CD4-positive, alpha-beta T cell treated with Interferon alpha-2 for 1 hour (primary cell): Measurements from ENCODE around the gene MTHFSD.

Experiments used
- DNase-seq, 2 donors: peaks; one replicate each; pipeline ENCODE4 v3.0.0-alpha.2; 2020 to 2022

Gene MTHFSD

GRCh38 chr16:86511317-86512161 is 43.5 kb downstream of the MTHFSD start:
- no peak for DNase-seq

- DNase-seq: no peak
Measured at GRCh38 chr16:86510465-86511261, 44.4 kb downstream of the MTHFSD start, which contains the start of gene FOXF1. TSS of gene FOXF1 (plus strand) at chr16:86510527. CDS start at chr16:86510570, 43 bp downstream.

DNA sequence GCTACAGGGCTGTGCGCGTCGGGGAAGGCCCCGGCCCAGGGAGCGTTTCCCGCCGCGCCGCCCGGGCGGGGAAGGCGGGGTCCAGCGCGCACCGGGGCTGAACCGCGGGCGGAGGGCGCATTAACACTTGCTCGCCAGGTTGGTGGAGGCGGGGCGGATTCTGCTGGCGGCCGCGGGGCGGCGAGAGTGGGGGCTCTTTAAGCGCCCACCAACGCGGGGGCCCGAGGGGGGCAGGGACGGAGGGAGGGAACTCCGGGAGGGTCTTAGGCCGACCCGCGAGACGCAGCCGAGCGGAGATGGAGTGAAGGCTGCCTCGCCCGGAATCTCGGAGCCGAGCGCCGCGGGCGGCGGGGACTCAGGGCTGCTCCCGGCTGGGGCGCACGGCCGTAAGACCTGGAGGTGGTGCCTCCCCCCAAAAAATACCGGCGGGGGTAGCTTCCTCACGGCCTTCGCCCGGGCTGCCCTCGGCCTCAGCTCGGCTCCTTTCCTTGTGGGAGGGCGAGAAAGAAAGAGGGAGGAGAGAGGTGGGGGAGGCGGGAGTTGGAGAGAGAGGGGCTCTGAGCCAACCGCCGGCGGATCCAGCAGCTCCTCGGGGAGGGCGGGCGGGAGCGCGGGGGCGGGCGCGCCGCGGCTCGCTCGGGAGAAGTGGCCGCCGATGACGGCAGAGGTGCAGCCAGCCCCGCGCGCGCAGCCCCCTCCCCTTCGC is 45.1 kb downstream of the MTHFSD start:
- DNase-seq: no peak

DNA sequence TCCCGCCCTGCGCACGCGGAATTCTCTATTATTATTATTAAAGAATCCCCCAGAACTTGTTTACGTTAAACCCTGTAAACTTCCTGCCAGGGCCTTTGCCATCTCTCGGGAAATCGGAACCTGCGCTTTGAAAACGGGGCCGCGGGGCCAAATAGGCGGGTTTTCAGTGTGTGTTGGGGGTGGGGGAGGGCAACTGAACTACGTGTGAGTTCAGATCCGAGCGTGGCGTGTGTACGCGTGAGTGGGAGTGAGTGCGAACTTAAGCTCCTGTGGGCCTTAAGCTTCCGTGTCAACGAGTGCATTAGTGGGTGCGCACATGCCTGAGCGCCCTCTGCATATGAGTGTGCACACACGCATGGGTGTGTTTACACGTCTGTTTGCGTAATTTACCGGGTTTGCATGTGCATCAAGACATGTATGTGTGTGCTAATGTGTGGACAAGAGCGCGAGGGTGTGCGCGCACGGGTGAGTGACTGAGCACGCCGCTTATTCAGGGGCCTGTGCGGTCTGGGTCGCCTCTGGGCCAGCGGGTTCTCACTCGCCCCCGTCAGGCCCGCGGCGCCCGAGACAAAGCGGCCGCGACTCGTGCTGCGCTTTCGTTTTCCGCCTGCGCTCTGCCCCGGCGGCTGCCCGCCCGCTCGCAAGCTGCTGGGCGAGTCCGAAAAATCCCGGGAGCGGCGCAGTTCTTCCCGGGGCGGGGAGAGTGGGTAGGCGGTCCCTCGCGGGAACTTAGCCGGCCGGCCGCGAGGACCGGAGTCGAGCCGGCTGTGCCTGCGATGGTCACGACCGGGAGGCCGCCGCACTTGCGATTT is 45.9 kb downstream of the MTHFSD start:
- no peak for DNase-seq

DNA sequence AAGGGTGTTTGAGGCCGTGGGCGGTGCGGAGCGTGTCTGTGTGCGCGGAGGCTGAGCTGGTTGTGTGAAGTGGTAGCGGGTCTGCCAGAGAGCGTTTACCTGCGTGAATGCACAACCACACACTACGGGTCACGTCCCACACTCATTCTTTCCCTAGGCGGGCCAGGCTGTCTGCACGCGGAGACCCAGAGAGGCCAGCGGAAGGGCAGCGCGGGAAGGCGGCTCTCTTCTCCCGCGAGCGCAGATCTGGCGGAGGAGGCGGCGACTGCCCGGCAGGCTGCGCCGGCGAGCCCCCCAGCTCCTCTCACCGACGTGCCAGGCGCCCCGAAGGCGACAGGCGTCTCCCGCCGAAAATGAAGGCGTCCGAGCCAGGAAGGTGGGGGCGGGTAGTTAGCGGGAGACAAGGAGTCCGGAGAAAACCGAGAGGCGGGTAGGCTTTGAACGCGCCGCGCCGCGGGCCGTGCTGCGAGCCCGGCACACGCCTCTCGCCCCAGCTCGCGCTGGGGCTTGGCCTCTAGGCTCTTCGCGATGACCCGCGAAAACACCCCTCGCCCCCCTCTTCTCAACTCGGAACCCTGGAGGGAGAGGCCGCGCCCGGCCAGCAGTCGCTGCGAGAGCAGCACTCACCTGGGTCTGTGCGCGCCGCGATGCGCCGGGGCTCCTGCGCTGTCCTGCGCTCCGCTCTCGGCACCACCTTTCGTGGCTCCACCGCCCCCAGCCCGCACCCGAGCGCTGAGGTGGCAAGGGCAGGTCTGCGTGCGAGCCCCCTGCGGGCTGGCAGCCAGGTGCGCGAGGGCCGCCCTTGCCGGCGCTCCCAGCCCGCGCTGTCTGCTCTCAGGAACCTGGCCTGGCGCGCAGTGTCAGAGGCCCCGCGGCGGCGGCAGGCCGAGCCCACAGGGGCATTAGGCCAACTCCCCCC is 46.7 kb downstream of the MTHFSD start:
- no peak for DNase-seq

- no peak for DNase-seq
Measured at GRCh38 chr16:86507173-86508027, 47.6 kb downstream of the MTHFSD start.

GRCh38 chr16:86505899-86506864 is 48.9 kb downstream of the MTHFSD start:
- DNase-seq: no peak

DNA sequence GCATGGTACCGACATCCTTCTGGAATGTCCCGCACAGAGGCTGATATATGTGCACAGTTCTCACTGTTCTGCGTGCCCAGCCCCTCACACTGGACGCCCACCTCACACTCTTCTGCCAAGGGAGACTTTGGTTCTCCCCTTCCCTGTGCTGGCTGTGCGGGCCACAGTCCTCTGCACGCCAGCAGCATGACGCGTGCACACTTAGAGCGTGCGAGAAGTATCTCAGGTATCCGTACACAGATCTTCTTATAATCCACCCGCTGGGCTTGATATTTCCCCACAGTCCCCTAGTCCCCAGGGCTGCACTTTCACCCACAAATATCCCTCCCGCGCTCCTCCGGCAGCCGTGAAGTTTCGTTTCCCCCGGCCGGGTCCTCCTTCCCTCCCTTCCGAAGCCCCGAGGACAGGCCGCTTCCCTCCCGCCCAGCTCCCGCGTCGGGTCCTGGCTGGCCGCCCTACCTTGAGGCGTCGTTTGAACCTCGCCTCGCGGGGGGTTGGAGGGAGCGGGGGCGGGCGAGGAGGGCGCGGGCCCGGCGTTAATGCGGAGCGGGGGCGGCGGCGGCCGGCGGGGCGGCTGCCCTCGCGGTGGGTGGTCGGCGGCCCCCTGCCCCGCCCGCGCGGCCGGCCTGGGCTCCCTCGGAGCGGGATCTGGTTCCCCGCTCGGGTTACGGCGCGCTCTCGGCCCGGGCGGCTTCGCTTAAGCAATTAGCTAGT is 49.7 kb downstream of the MTHFSD start:
- DNase-seq: no peak

DNA sequence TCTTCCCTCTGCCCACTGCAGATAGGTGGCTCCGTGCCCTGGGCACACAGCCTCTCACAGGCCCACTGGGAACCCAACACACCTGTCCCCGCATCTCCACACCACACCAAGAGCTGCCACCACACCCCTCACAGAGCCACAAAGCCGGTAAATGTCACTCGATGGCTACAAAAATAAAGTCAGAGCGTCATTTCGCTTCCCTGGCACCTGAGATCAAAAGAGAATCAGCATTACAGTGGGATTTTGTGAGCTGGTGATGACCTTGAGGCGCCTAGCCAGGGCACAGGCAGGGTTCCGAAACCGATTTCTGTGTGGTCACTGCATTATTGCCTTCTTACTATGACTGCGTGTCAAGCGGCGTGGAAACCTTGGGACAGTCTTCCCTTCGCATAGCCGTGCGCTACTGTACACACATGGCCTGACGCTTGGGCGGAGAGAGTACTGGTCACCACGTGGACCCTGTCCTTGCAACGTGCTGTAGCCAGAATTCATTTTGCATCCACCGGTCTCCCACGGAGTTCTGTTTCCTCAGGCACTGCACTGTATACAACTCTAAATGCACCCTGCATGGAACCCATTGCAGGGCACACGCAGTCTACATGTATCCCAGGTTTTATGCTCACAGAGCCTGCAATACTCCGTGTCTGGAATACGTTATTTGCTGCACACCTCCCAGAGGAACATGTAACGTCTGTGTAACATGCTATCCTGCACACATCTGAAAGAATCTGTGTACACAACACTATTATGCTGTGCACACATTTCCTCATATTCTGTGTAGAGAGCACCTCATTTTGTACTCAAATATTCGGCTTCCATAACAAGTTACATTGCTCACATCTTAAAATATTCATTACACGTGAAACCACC is 50.5 kb downstream of the MTHFSD start:
- DNase-seq: no peak

- DNase-seq: no peak
Measured at GRCh38 chr16:86503830-86504229, 51.2 kb downstream of the MTHFSD start.

GRCh38 chr16:86502856-86503748 is 51.9 kb downstream of the MTHFSD start:
- DNase-seq: no peak

DNA sequence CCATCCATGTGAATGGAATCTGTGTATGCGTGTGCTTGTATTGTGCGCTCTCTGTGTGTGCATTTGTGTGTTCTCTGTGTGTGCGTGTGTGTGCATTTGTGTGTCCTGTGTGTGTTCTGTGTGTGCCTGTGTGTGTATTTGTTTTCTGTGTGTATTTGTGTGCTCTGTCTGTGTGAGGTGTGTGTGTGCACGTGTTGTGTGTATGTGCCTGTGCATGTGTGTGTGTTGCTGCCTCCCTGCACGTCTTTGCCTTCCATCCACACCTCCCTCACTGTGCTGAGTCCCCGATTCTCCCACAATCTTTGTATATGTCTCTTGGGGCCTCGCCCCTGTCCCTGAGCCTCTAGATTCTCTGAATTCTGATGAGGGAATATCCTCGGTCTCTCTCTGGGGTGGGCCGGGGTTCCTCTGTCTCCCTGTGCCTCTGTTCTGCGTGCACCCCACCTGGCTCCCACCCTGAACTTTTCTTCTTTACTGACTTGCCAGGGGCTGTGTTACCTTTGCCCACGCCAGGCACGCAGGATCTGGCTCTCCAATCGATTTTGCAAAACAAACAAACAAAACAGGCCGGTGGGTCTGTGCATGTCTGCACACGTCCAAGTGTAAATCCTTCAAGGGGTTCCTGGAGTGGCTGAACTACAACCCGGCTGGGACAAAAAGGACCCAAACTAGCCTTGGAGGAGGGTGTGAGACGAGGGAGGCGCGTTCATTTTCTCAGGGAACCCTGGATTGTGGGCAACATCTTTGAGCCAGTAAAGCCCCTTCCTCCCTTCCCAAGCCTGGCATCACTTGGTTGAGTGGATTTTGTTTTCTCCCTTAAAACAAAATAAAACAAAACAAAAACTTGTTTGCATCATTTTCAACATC is 52.8 kb downstream of the MTHFSD start:
- no peak for DNase-seq

DNA sequence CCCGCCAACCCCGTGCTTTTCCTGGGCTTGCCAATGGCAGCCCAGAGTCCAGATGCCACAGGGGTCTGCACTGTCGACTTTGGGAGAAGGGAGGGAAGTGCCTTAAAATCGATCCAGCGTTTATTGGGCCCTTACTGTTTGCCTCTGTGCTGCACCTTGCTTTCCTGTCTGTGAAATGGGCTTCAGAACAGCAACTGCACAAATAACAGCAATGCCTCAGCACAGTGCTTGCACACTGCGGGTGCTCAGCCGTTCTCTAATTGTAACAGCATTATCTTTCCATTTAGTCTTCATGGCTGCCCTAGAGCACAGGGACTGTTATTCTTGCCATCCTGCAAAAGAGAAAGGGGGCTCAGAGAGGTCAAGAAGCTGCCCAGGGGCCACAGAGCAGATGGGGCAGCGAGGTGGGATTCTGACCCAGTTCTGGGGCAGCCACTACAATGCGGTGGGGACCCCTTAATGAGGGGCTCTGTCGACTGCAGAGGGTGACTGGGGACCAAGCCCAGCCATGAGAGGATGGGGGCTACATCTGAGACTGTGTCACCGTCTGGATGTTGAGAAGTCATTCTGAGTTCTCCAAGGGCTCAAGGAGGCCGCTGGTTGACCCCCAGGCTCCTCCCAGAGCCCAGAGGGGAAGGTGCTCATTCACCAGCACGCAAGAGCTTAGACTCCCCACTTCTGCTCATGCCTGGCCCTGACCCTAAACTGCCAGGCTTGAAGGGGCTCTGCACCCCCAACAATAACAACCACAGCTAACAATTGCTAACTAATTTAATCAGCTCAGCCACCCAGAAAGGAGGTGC is 54.1 kb downstream of the MTHFSD start:
- no peak for DNase-seq
